Activated naive CD4-positive, alpha-beta T cell treated with anti-CD3 and anti-CD28 coated beads, Interleukin-2, amount 10 ng/mL, durations not matched to agents 7 days and 5 days (primary cell): ENCODE data around the gene IFI44.

Experiments used
- CTCF ChIA-PET: fragments of 350-600 bp; sonication (Branson Sonifier 250); formaldehyde crosslinking; loops from one replicate; lab custom pipeline; 2021; ENCODE audit warnings: antibody characterized with exemption; lab: Charles Lee
- DNase-seq: peaks from one replicate; pipeline ENCODE4 v3.0.0-alpha.2; 2020
- H3K27ac Mint-ChIP-seq: one replicate; pipeline ENCODE4 v1.8.0; 2021; ENCODE audit warnings: mild to moderate bottlenecking, moderate library complexity, mixed read lengths
- H3K27me3 Mint-ChIP-seq: one replicate; pipeline ENCODE4 v1.8.0; 2021; ENCODE audit warnings: mild to moderate bottlenecking, mixed read lengths
- H3K36me3 Mint-ChIP-seq: one replicate; pipeline ENCODE4 v1.8.0; 2021; ENCODE audit warnings: mixed read lengths
- H3K4me1 Mint-ChIP-seq: one replicate; pipeline ENCODE4 v1.8.0; 2021; ENCODE audit warnings: mixed read lengths
- H3K4me3 Mint-ChIP-seq: one replicate; pipeline ENCODE4 v1.8.0; 2021; ENCODE audit warnings: mild to moderate bottlenecking, moderate library complexity, mixed read lengths
- H3K9me3 Mint-ChIP-seq: one replicate; pipeline ENCODE4 v1.8.0; 2021; ENCODE audit warnings: mixed read lengths

IFI44 gene

GRCh38 chr1:78649628-78650027 is at the start of gene IFI44:
IFI44 (plus strand) TSS chr1:78649831; CDS start chr1:78650196, 365 bp downstream.
- Mint-ChIP-seq H3K4me3 (peak within 1 kb of the TSS; percentile 76), H3K4me1 (peaks cover 69% of the 10 kb centered on the region)

GRCh38 chr1:78601068-78601467 is 48.6 kb upstream of the IFI44 start:
- H3K4me3 Mint-ChIP-seq, result no peak overlapping the region

More at GRCh38 chr1:78649628-78650027, at the start of gene IFI44:
- CTCF ChIA-PET, result interaction anchor here (0.8 to 1.0 kb wide), 2 partner anchors 29 to 32 kb away, joined by 3 to 4 read pairs; partner anchors contain the start of gene IFI44L
- Mint-ChIP-seq H3K9me3 (peaks cover 32% of the 10 kb centered on the region), H3K36me3 (peaks cover 52% of the 10 kb centered on the region), H3K27ac (peak within 1 kb of the TSS; percentile 80), H3K27me3 (no peaks in the 10 kb centered on the region)
- peak; percentile 78 for DNase-seq

GRCh38 chr1:78603206-78603605 is 46.4 kb upstream of the IFI44 start:
- Mint-ChIP-seq H3K4me3 (no peak overlapping the region), H3K27me3 (peaks cover 3% of the 10 kb centered on the region), H3K36me3 (no peaks in the 10 kb centered on the region), H3K4me1 (no peaks in the 10 kb centered on the region), H3K27ac (no peak overlapping the region), H3K9me3 (no peaks in the 10 kb centered on the region)
- DNase-seq, result no peak
- CTCF ChIA-PET, result interaction anchor here (0.6 kb wide), 1 partner anchor 457 kb away, joined by 3 read pairs; no protein-coding TSS in a partner anchor

More at GRCh38 chr1:78601068-78601467, 48.6 kb upstream of the IFI44 start:
- H3K4me1 Mint-ChIP-seq, result no peaks in the 10 kb centered on the region
- H3K36me3 Mint-ChIP-seq, result no peaks in the 10 kb centered on the region
- H3K27me3 Mint-ChIP-seq, result peaks cover 3% of the 10 kb centered on the region
- H3K27ac Mint-ChIP-seq, result no peak overlapping the region
- no peak for DNase-seq
- CTCF ChIA-PET, result interaction anchor here (0.9 to 1.1 kb wide), 2 partner anchors 8 to 469 kb away, joined by 3 read pairs; no protein-coding TSS in a partner anchor
- H3K9me3 Mint-ChIP-seq, result no peaks in the 10 kb centered on the region

- no peak for DNase-seq
- H3K27ac Mint-ChIP-seq, result no peak overlapping the region
- H3K4me1 Mint-ChIP-seq, result no peaks in the 10 kb centered on the region
- H3K27me3 Mint-ChIP-seq, result peaks cover 3% of the 10 kb centered on the region
- H3K9me3 Mint-ChIP-seq, result no peaks in the 10 kb centered on the region
- H3K4me3 Mint-ChIP-seq, result no peak overlapping the region
- no peaks in the 10 kb centered on the region for H3K36me3 Mint-ChIP-seq
- CTCF ChIA-PET, result no interaction called here
These were observed 45.0 kb upstream of the IFI44 start for GRCh38 chr1:78604643-78605042.

GRCh38 chr1:78606274-78606673 is 43.4 kb upstream of the IFI44 start:
- CTCF ChIA-PET, result interaction anchor here (0.8 to 4.4 kb wide), 4 partner anchors 11 to 475 kb away, joined by 3 to 42 read pairs (median 4); no protein-coding TSS in a partner anchor
- Mint-ChIP-seq H3K27me3 (peaks cover 3% of the 10 kb centered on the region), H3K9me3 (no peaks in the 10 kb centered on the region), H3K4me3 (no peak overlapping the region), H3K36me3 (no peaks in the 10 kb centered on the region), H3K4me1 (no peaks in the 10 kb centered on the region), H3K27ac (no peak overlapping the region)
- DNase-seq, result no peak

GRCh38 chr1:78607334-78607927 is 42.2 kb upstream of the IFI44 start:
- no peak for DNase-seq
- H3K4me1 Mint-ChIP-seq, result no peaks in the 10 kb centered on the region
- CTCF ChIA-PET, result interaction anchor here (0.7 to 4.4 kb wide), 15 partner anchors 10 to 477 kb away, joined by 3 to 42 read pairs (median 4); no protein-coding TSS in a partner anchor
- no peaks in the 10 kb centered on the region for H3K36me3 Mint-ChIP-seq
- no peaks in the 10 kb centered on the region for H3K9me3 Mint-ChIP-seq
- H3K27ac Mint-ChIP-seq, result no peak overlapping the region
- H3K4me3 Mint-ChIP-seq, result no peak overlapping the region
- peaks cover 3% of the 10 kb centered on the region for H3K27me3 Mint-ChIP-seq

GRCh38 chr1:78607944-78608343 is 41.7 kb upstream of the IFI44 start:
- Mint-ChIP-seq H3K4me3 (no peak overlapping the region), H3K27me3 (peaks cover 3% of the 10 kb centered on the region), H3K9me3 (no peaks in the 10 kb centered on the region)

GRCh38 chr1:78617615-78618026 is 32.0 kb upstream of the IFI44 start:
- Mint-ChIP-seq H3K36me3 (peaks cover 3% of the 10 kb centered on the region), H3K4me1 (peaks cover 38% of the 10 kb centered on the region), H3K4me3 (no peak overlapping the region), H3K9me3 (no peaks in the 10 kb centered on the region), H3K27ac (no peak overlapping the region), H3K27me3 (peaks cover 7% of the 10 kb centered on the region)
- CTCF ChIA-PET, result interaction anchor here (0.6 to 2.2 kb wide), 12 partner anchors 9 to 476 kb away, joined by 3 to 30 read pairs (median 4); partner anchors contain the start of gene IFI44
- peak; percentile 65 for DNase-seq

More at GRCh38 chr1:78607944-78608343, 41.7 kb upstream of the IFI44 start:
- Mint-ChIP-seq H3K36me3 (no peaks in the 10 kb centered on the region), H3K27ac (no peak overlapping the region), H3K4me1 (no peaks in the 10 kb centered on the region)
- DNase-seq, result no peak
- CTCF ChIA-PET, result interaction anchor here (0.9 to 4.4 kb wide), 12 partner anchors 9 to 477 kb away, joined by 3 to 42 read pairs (median 4); no protein-coding TSS in a partner anchor

- Mint-ChIP-seq H3K4me1 (peaks cover 50% of the 10 kb centered on the region), H3K27me3 (peaks cover 7% of the 10 kb centered on the region), H3K4me3 (no peak overlapping the region), H3K9me3 (no peaks in the 10 kb centered on the region), H3K27ac (peak overlapping the region; percentile 85), H3K36me3 (peaks cover 10% of the 10 kb centered on the region)
- no peak for DNase-seq
- CTCF ChIA-PET, result interaction anchor here (0.7 to 1.2 kb wide), 4 partner anchors 52 to 734 kb away, joined by 3 read pairs; partner anchors contain the start of gene DNAJB4
These were observed 30.6 kb upstream of the IFI44 start for GRCh38 chr1:78619032-78619431.

GRCh38 chr1:78619446-78619802 is 30.2 kb upstream of the IFI44 start:
- H3K9me3 Mint-ChIP-seq, result no peaks in the 10 kb centered on the region
- H3K27ac Mint-ChIP-seq, result peak overlapping the region; percentile 85
- CTCF ChIA-PET, result interaction anchor here (0.7 to 1.9 kb wide), 5 partner anchors 30 to 734 kb away, joined by 3 to 4 read pairs (median 3); partner anchors contain the start of genes DNAJB4 and IFI44
- no peak for DNase-seq
- peaks cover 7% of the 10 kb centered on the region for H3K27me3 Mint-ChIP-seq
- peaks cover 54% of the 10 kb centered on the region for H3K4me1 Mint-ChIP-seq
- no peak overlapping the region for H3K4me3 Mint-ChIP-seq
- peaks cover 13% of the 10 kb centered on the region for H3K36me3 Mint-ChIP-seq

- peak; percentile 80 for DNase-seq
- Mint-ChIP-seq H3K9me3 (no peaks in the 10 kb centered on the region), H3K36me3 (peaks cover 19% of the 10 kb centered on the region), H3K27me3 (peaks cover 7% of the 10 kb centered on the region), H3K27ac (peak within 1 kb of the TSS; percentile 85), H3K4me3 (peak within 1 kb of the TSS; percentile 75), H3K4me1 (peaks cover 60% of the 10 kb centered on the region)
- CTCF ChIA-PET, result interaction anchor here (0.8 to 1.9 kb wide), 7 partner anchors 11 to 733 kb away, joined by 3 to 4 read pairs (median 4); partner anchors contain the start of genes DNAJB4 and IFI44
These were observed 29.6 kb upstream of the IFI44 start, which contains the start of gene IFI44L for GRCh38 chr1:78619803-78620579. IFI44L (plus strand) TSS chr1:78620448; CDS start chr1:78627916, 7,468 bp downstream.

- peaks cover 65% of the 10 kb centered on the region for H3K4me1 Mint-ChIP-seq
- no peaks in the 10 kb centered on the region for H3K9me3 Mint-ChIP-seq
These were observed 29.0 kb upstream of the IFI44 start for GRCh38 chr1:78620666-78621065.

GRCh38 chr1:78622548-78622947 is 27.1 kb upstream of the IFI44 start:
- Mint-ChIP-seq H3K4me1 (peaks cover 75% of the 10 kb centered on the region), H3K4me3 (peak overlapping the region; percentile 72), H3K27ac (peak overlapping the region; percentile 60), H3K9me3 (no peaks in the 10 kb centered on the region), H3K27me3 (peaks cover 2% of the 10 kb centered on the region), H3K36me3 (peaks cover 27% of the 10 kb centered on the region)
- DNase-seq, result no peak
- CTCF ChIA-PET, result interaction anchor here (0.6 to 1.0 kb wide), 2 partner anchors 21 to 1353 kb away, joined by 3 read pairs; no protein-coding TSS in a partner anchor

More at GRCh38 chr1:78620666-78621065, 29.0 kb upstream of the IFI44 start:
- Mint-ChIP-seq H3K27me3 (peaks cover 4% of the 10 kb centered on the region), H3K27ac (peak overlapping the region; percentile 85), H3K4me3 (peak overlapping the region; percentile 75), H3K36me3 (peaks cover 23% of the 10 kb centered on the region)
- DNase-seq, result no peak
- CTCF ChIA-PET, result interaction anchor here (1.2 to 1.9 kb wide), 5 partner anchors 11 to 57 kb away, joined by 3 to 4 read pairs (median 4); partner anchors contain the start of gene IFI44
